ENCODE data around the gene LPAR1. TPM values are rescaled to one million over a fixed set of nuclear protein-coding genes. Genes with fewer than 3 reads are reported as not detected.

LPAR1 gene
- total and polyA plus RNA-seq, 10 of the 15 experiments (the other 5 are each of a cell fraction or from before 2014, with no cell fraction given), result 3.3 to 12.9 (median 8.4) TPM

DNA sequence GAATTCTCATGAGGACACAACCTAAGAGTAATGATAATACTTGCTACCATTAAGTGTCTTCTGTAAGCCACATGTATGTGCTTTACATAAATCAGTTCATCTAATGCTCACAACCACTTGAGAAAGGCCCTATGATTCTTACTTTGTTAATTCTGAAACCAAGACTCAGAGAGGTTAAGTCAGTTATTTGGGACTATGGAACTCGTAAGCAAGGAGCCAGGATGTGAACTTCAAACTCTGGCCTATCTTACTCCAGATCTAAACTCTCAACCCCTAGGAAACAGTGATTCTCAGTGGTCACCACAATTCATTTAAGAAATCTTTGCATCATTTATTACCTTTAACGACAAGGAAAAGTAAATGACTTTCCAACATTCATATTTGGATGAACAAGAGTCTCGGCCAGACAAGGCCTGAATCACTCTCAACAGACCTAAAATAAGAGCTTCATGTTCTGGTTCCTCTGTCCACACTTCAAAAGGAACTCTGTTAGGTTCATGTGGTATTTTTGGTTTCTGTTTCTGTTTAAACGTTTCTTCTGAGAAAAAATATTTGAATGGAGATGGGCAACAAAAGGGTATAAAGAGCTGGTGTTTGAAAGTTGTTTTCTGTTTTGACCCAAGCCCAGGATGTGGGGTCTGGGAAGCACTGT, 104.8 kb downstream of the LPAR1 start (continued):
- TF ChIP-seq, protein P1, sequence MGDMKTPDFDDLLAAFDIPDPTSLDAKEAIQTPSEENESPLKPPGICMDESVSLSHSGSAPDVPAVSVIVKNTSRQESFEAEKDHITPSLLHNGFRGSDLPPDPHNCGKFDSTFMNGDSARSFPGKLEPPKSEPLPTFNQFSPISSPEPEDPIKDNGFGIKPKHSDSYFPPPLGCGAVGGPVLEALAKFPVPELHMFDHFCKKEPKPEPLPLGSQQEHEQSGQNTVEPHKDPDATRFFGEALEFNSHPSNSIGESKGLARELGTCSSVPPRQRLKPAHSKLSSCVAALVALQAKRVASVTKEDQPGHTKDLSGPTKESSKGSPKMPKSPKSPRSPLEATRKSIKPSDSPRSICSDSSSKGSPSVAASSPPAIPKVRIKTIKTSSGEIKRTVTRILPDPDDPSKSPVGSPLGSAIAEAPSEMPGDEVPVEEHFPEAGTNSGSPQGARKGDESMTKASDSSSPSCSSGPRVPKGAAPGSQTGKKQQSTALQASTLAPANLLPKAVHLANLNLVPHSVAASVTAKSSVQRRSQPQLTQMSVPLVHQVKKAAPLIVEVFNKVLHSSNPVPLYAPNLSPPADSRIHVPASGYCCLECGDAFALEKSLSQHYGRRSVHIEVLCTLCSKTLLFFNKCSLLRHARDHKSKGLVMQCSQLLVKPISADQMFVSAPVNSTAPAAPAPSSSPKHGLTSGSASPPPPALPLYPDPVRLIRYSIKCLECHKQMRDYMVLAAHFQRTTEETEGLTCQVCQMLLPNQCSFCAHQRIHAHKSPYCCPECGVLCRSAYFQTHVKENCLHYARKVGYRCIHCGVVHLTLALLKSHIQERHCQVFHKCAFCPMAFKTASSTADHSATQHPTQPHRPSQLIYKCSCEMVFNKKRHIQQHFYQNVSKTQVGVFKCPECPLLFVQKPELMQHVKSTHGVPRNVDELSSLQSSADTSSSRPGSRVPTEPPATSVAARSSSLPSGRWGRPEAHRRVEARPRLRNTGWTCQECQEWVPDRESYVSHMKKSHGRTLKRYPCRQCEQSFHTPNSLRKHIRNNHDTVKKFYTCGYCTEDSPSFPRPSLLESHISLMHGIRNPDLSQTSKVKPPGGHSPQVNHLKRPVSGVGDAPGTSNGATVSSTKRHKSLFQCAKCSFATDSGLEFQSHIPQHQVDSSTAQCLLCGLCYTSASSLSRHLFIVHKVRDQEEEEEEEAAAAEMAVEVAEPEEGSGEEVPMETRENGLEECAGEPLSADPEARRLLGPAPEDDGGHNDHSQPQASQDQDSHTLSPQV (IDR thresholded peaks at IDR 0.05), result no peak

DNA sequence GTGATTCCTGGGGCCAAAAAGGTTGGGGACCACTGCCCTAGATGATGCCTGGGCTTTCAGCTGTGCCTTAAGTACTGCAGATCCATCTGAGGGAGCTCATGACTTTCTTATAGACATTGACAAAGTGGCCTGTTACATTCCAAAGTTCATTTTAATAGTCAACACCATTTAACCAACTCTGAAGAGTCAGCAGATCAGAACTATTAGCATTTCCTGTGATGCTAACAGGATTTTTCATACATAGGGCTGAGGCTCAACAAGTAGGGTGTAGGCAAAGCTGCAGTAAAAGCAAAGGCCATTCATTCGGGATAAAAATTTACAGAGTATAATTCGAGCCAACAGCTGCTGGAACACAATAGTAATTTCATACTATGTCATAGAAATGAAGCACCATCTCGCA, 105.4 kb downstream of the LPAR1 start:
- Histone ChIP-seq H3K27ac (ENCODE audit: control insufficient read depth, insufficient read depth) (peak overlapping the region; percentile 47; the same call in 1 of the 2 replicates), H3K4me3 (no peak overlapping the region), H2AFZ (ENCODE audit: control insufficient read depth, low read depth, low read length) (peak overlapping the region; percentile 64; the same call in 1 of the 2 replicates), H3K27me3 (replicated peaks in 1 of 2; ENCODE audit: control insufficient read depth in 2 of 2, insufficient read depth in 2 of 2, low read length in 1 of 2) (no peaks in the 10 kb centered on the region), H3K4me1 (ENCODE audit: control insufficient read depth, insufficient read depth, low read length) (peaks cover 10% of the 10 kb centered on the region), H4K20me1 (ENCODE audit: control insufficient read depth, insufficient read depth) (no peaks in the 10 kb centered on the region), H3K4me2 (ENCODE audit: control insufficient read depth, insufficient read depth) (no peak overlapping the region), H3K9ac (ENCODE audit: control insufficient read depth, insufficient read depth, low read length) (no peak overlapping the region), H3K79me2 (ENCODE audit: control insufficient read depth, insufficient read depth, low read length) (no peaks in the 10 kb centered on the region), H3K36me3 (ENCODE audit: control insufficient read depth in 2 of 2, insufficient read depth in 2 of 2, low read length in 1 of 2) (no peaks in the 10 kb centered on the region), H3K9me3 (replicated peaks; ENCODE audit: control insufficient read depth, insufficient read depth, low read length) (no peaks in the 10 kb centered on the region; the same call in 2 of the 3 replicates)
- RAD21 ChIA-PET (ENCODE audit: unreplicated experiment), result interaction anchor here (1.5 to 4.2 kb wide), 7 partner anchors 42 to 106 kb away, joined by 3 to 46 read pairs (median 5); no protein-coding TSS in a partner anchor
- SMC1A ChIA-PET (ENCODE audit: uncharacterized antibody, unreplicated experiment), result interaction anchor here (0.7 to 3.6 kb wide), 9 partner anchors 11 to 102 kb away, joined by 3 to 22 read pairs (median 5); no protein-coding TSS in a partner anchor
- DNase-seq (ENCODE audit: low read depth, low spot score), result no peak
- intact Hi-C loops (cut with micrococcal nuclease; ENCODE audit: unreplicated experiment) (loop anchor here (5.0 kb wide), 1 partner anchor 126 kb away; no protein-coding TSS in a partner anchor), in situ Hi-C loops (cut with MboI) (no loop called here)
- FAIRE-seq, result no peak
- BruUV-seq (replicated peaks), result no TSS peak
- no peak; the same call in 2 of the 3 replicates for ATAC-seq
- CTCF ChIA-PET, result interaction anchor here (1.1 to 6.5 kb wide), 7 partner anchors 9 to 365 kb away, joined by 3 to 37 read pairs (median 6); no protein-coding TSS in a partner anchor
- WGBS (ENCODE audit: insufficient coverage, insufficient replicate concordance, low lambda C conversion rate, missing lambda C conversion rate), result 17% methylated on average over 3 of the region's 3 CpGs
- POLR2A ChIA-PET, result interaction anchor here (0.5 to 1.6 kb wide), 6 partner anchors 11 to 396 kb away, joined by 3 to 10 read pairs (median 3); no protein-coding TSS in a partner anchor
- TF ChIP-seq ESRRA (IDR thresholded peaks at IDR 0.05; ENCODE audit: low read length), result no peak
- no peak for TF ChIP-seq ZZZ3 (IDR thresholded peaks at IDR 0.05; ENCODE audit: control insufficient read depth, insufficient read length, low read depth)
- no peak for TF ChIP-seq SMARCA5 (IDR thresholded peaks at IDR 0.05)
- no peak for TF ChIP-seq MTA2 (IDR thresholded peaks at IDR 0.05; ENCODE audit: low read depth)
- TF ChIP-seq, protein P2, sequence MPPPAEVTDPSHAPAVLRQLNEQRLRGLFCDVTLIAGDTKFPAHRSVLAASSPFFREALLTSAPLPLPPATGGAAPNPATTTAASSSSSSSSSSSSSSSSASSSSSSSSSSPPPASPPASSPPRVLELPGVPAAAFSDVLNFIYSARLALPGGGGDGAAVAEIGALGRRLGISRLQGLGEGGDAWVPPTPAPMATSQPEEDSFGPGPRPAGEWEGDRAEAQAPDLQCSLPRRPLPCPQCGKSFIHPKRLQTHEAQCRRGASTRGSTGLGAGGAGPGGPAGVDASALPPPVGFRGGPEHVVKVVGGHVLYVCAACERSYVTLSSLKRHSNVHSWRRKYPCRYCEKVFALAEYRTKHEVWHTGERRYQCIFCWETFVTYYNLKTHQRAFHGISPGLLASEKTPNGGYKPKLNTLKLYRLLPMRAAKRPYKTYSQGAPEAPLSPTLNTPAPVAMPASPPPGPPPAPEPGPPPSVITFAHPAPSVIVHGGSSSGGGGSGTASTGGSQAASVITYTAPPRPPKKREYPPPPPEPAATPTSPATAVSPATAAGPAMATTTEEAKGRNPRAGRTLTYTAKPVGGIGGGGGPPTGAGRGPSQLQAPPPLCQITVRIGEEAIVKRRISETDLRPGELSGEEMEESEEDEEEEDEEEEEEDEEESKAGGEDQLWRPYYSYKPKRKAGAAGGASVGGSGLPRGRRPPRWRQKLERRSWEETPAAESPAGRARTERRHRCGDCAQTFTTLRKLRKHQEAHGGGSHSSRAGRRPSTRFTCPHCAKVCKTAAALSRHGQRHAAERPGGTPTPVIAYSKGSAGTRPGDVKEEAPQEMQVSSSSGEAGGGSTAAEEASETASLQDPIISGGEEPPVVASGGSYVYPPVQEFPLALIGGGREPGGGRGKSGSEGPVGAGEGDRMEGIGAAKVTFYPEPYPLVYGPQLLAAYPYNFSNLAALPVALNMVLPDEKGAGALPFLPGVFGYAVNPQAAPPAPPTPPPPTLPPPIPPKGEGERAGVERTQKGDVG (CRISPR knock-in tag; IDR thresholded peaks at IDR 0.05), result no peak
- TF ChIP-seq, protein P3, sequence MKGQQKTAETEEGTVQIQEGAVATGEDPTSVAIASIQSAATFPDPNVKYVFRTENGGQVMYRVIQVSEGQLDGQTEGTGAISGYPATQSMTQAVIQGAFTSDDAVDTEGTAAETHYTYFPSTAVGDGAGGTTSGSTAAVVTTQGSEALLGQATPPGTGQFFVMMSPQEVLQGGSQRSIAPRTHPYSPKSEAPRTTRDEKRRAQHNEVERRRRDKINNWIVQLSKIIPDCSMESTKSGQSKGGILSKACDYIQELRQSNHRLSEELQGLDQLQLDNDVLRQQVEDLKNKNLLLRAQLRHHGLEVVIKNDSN (IDR thresholded peaks at IDR 0.05; ENCODE audit: borderline replicate concordance, extremely low read length, insufficient read depth, low read depth, low read length), result no peak
- TF ChIP-seq BACH1 (IDR thresholded peaks at IDR 0.05; ENCODE audit: borderline replicate concordance), result no peak

All from GM12878 (cell line).